ENCODE results near the gene PAPPA. TPM values are rescaled to one million over a fixed set of nuclear protein-coding genes. Genes with fewer than 3 reads are reported as not detected.

Gene PAPPA
- total RNA-seq, 4 donors from 2014 or later, result 0.70 to 4.1 (median 1.8) TPM

DNA sequence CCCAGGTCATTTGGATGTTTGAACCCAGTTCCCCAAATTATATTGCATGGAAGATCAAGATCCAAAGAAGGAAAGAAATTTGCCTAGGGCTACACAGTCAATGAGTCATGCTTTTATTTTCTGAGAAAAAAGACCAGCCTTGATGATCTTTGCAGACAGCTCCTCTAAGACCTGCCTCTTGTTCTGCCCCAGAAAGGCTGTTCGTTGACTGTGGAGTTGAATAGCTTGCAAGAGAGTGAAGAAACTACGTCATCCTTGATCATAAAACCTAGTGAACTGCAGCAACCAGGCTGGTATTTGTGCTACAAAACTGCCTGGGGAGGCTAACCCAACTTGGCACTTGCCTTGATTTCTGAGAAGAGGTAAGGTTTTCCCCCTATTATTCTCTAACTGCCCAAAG lies 263.9 kb downstream of the PAPPA start:
- H3K27ac ChIP-seq, result no peak overlapping the region
- H3K4me3 ChIP-seq, result no peak overlapping the region
- no peaks in the 10 kb centered on the region for H3K9me3 ChIP-seq
- TF ChIP-seq, protein P1, sequence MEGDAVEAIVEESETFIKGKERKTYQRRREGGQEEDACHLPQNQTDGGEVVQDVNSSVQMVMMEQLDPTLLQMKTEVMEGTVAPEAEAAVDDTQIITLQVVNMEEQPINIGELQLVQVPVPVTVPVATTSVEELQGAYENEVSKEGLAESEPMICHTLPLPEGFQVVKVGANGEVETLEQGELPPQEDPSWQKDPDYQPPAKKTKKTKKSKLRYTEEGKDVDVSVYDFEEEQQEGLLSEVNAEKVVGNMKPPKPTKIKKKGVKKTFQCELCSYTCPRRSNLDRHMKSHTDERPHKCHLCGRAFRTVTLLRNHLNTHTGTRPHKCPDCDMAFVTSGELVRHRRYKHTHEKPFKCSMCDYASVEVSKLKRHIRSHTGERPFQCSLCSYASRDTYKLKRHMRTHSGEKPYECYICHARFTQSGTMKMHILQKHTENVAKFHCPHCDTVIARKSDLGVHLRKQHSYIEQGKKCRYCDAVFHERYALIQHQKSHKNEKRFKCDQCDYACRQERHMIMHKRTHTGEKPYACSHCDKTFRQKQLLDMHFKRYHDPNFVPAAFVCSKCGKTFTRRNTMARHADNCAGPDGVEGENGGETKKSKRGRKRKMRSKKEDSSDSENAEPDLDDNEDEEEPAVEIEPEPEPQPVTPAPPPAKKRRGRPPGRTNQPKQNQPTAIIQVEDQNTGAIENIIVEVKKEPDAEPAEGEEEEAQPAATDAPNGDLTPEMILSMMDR (IDR thresholded peaks at IDR 0.05), result no peak
- TF ChIP-seq POLR2A (IDR thresholded peaks at IDR 0.05), result no peak
- DNase-seq, result no peak
- no peaks in the 10 kb centered on the region for H3K36me3 ChIP-seq
- H3K27me3 ChIP-seq, result no peaks in the 10 kb centered on the region
- H3K4me1 ChIP-seq, result no peaks in the 10 kb centered on the region

GRCh38 chr9:116419181-116419580 lies 265.6 kb downstream of the PAPPA start:
- Histone ChIP-seq H3K27ac (no peak overlapping the region), H3K9me3 (no peaks in the 10 kb centered on the region), H3K27me3 (no peaks in the 10 kb centered on the region), H3K4me3 (no peak overlapping the region), H3K36me3 (no peaks in the 10 kb centered on the region), H3K4me1 (no peaks in the 10 kb centered on the region)
- TF ChIP-seq, protein P1 (IDR thresholded peaks at IDR 0.05), result no peak
- TF ChIP-seq POLR2A (IDR thresholded peaks at IDR 0.05), result no peak
- DNase-seq, result no peak

DNA sequence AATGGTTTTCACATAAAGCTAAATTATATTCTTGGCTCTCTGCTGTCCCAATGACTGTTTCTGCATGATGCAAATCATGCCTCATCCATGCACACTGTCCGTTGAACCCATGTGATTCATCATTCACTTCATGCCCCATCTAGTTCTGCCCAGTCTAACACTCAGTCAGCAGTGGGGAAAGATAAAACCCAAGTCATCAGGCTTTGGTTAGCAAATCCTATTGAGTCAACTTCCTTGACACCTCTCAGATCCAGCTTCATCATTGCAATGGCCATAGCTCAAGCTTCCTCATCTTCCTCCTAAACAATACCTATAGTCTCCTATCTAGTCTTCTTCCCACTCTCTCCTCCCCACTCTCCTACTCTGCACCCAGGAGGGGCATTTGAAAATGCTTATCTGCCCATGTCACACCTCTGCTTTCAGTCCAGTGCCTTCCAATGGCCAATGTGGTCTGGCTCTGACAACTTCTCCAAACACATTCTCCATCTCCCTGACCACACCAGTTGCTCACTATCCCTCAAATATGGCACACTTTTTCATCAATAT lies 267.5 kb downstream of the PAPPA start:
- Histone ChIP-seq H3K27ac (no peak overlapping the region), H3K9me3 (no peaks in the 10 kb centered on the region), H3K4me1 (no peaks in the 10 kb centered on the region), H3K4me3 (no peak overlapping the region), H3K36me3 (peaks cover 0 to 4% (median 0%) of the 10 kb centered on the region in 3 donors), H3K27me3 (no peaks in the 10 kb centered on the region)
- TF ChIP-seq, protein P1 (IDR thresholded peaks at IDR 0.05), result no peak
- TF ChIP-seq POLR2A (IDR thresholded peaks at IDR 0.05), result no peak
- DNase-seq, result no peak

DNA sequence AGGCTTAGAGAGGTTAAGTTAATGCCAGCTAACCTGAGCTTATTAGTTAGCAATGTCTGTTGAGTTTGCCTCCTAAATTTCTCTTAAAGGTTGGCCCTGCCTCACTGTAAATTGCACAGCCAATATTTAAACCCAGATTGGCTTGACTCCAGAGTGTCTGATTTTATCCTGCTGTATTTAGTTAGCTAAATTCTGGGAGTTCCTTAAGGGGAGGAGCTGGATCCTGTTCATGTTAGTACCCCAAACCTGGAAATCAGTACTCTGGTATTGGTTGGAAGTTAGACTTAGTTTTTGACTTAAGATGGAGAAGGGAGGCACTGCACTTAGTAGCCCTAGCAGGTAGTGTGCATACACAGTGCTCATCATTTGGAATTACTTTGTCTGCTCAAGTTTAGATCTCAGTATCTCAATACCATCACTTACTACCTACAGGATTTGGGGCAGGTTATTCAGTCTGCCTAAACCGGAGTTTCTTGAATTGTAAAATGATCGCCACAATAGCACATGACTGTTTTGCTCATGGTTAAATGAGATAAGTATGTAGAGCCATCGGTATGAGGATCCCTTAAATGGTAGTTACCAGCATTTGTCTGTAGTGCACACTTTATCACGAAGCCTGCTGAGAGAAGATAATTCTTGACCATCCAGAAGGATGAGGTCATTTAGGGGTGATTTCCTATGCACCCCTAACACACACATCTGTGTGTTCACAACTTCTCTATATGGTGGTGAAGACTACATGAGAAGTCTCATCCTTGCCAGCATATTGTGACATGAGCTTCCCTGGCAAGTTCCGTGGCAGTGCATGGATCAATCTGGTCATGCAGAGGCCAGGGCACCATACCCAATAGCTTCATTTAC lies 268.8 kb downstream of the PAPPA start:
- H3K27ac ChIP-seq, result no peak overlapping the region
- H3K36me3 ChIP-seq, result peaks cover 0 to 4% (median 0%) of the 10 kb centered on the region in 3 donors
- no peaks in the 10 kb centered on the region for H3K9me3 ChIP-seq
- H3K4me1 ChIP-seq, result no peaks in the 10 kb centered on the region
- no peak for DNase-seq
- no peak overlapping the region for H3K4me3 ChIP-seq
- no peak for TF ChIP-seq POLR2A (IDR thresholded peaks at IDR 0.05)
- TF ChIP-seq, protein P1 (IDR thresholded peaks at IDR 0.05), result no peak
- H3K27me3 ChIP-seq, result no peaks in the 10 kb centered on the region

DNA sequence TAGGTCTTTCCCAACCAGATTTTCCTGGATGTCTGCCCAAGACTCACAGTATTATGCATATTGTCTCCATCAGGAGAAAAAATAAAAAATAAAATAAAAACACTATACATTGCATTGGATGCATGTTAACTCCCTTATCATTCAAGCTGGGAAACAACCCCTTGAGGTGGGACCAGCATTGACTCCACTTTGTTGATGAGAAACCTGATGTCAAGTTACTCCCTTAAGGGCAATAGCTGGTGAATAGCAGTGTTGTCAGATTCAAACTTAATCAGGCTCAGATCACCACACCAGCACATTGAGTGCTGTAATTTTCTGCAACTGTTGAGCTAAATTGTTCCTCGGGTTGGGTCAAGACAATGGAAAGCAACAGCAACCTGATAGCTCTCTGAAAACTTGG lies 269.6 kb downstream of the PAPPA start:
- Histone ChIP-seq H3K4me1 (no peaks in the 10 kb centered on the region), H3K27ac (no peak overlapping the region), H3K27me3 (no peaks in the 10 kb centered on the region), H3K4me3 (no peak overlapping the region), H3K9me3 (no peaks in the 10 kb centered on the region), H3K36me3 (peaks cover 0 to 4% (median 0%) of the 10 kb centered on the region in 3 donors)
- no peak for TF ChIP-seq POLR2A (IDR thresholded peaks at IDR 0.05)
- TF ChIP-seq, protein P1 (IDR thresholded peaks at IDR 0.05), result no peak
- no peak for DNase-seq

All from Peyer's patch (tissue), 4 donors.